ENCODE results near the gene IGDCC3. TPM values are rescaled to one million over a fixed set of nuclear protein-coding genes. Genes with fewer than 3 reads are reported as not detected.
A peak's percentile ranks its signal among the peaks of the same experiment; 100 is the strongest.

IGDCC3 gene
- total and polyA plus RNA-seq, 2 of the 8 experiments (the other 6 are each of a cell fraction or from before 2014, with no cell fraction given): 26.8 to 45.7 TPM

DNA sequence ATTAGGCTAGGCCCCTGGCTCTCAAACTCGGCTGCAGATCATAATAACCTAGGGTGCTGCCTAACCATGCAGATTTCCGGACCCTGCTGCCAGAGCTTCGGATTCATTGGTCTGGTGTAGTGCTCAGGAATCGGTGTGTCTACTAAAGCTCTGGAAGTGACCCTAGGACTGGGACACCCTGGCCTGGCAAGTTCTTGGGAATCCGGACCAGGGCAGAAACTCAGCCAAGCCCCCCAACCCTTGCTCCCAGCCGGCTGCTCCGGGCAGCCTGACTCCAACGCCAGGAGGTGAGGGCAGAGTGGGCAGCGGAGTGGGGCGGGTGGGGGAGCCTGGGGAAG lies 23.0 kb downstream of the IGDCC3 start:
- WGBS, 2 experiments (ENCODE audit: extremely low coverage in 1 of 2, insufficient coverage in 1 of 2, insufficient read length in 1 of 2, insufficient replicate concordance in 2 of 2, low coverage in 1 of 2, low lambda C conversion rate in 2 of 2, missing lambda C conversion rate in 1 of 2): 40% methylated on average over 10 of the region's 10 CpGs; no CpG with 5 or more reads in 1 of the 2 experiments
- FAIRE-seq: no peak
- H4K8ac ChIP-seq (ENCODE audit: extremely low read depth, insufficient read depth, low read length): no peak overlapping the region
- peaks cover 3 to 6% of the 10 kb centered on the region in 2 experiments for H4K20me1 ChIP-seq (replicated peaks in 1 of 2; ENCODE audit: control insufficient read depth in 1 of 2, insufficient read depth in 2 of 2, low read length in 2 of 2)
- no peaks in the 10 kb centered on the region; a peak in 1 of 8 replicates for H3K36me3 ChIP-seq (ENCODE audit: control insufficient read depth in 2 of 4, insufficient read depth in 4 of 4, low read length in 3 of 4)
- H3K4me2 ChIP-seq (ENCODE audit: insufficient read depth in 1 of 2, low read depth in 2 of 2, low read length in 2 of 2): peak overlapping the region; percentile 83 to 98
- no peak overlapping the region for H3K9ac ChIP-seq (replicated peaks in 1 of 4; ENCODE audit: extremely low read depth in 1 of 4, low read depth in 3 of 4, low read length in 3 of 4)
- peaks cover 0 to under 1% of the 10 kb centered on the region in 2 experiments; a peak in 1 of 4 replicates for H3K79me2 ChIP-seq (ENCODE audit: control insufficient read depth in 1 of 2, insufficient read depth in 2 of 2, low read length in 2 of 2)
- H4K91ac ChIP-seq (replicated peaks; ENCODE audit: insufficient read length, low read length): no peak overlapping the region
- CTCF ChIA-PET (ENCODE audit: partially characterized antibody): interaction anchor here (0.9 to 1.9 kb wide), 7 partner anchors 11 to 194 kb away, joined by 3 to 4 read pairs (median 4); no protein-coding TSS in a partner anchor
- no peak overlapping the region for H2BK120ac ChIP-seq (replicated peaks; ENCODE audit: low read depth, low read length)
- H3K4me1 ChIP-seq (replicated peaks in 1 of 4; ENCODE audit: control insufficient read depth in 3 of 4, insufficient read depth in 4 of 4, low read length in 3 of 4): peaks cover 0 to 5% (median 3%) of the 10 kb centered on the region in 4 experiments; a peak in 4 of 7 replicates
- POLR2A ChIA-PET (ENCODE audit: partially characterized antibody): interaction anchor here (1.1 to 2.0 kb wide), 3 partner anchors 20 to 50 kb away, joined by 4 to 9 read pairs (median 6); partner anchors contain the start of gene RNU5B-1
- no peak overlapping the region for H2BK12ac ChIP-seq (ENCODE audit: low read depth, low read length)
- no peak overlapping the region for H3K23ac ChIP-seq (ENCODE audit: insufficient read length)
- H2BK5ac ChIP-seq (ENCODE audit: low read depth, low read length): no peak overlapping the region
- H2AFZ ChIP-seq (ENCODE audit: low read length): no peak overlapping the region
- no peak overlapping the region for H3K14ac ChIP-seq (ENCODE audit: insufficient read length)
- H3K27me3 ChIP-seq (replicated peaks in 1 of 4; ENCODE audit: control insufficient read depth in 3 of 4, extremely low read depth in 1 of 4, insufficient read depth in 3 of 4, low read length in 3 of 4): peaks cover 0 to 33% (median 21%) of the 10 kb centered on the region in 4 experiments; a peak in 6 of 7 replicates
- H2BK20ac ChIP-seq (ENCODE audit: low read length): no peak overlapping the region
- H3K23me2 ChIP-seq (ENCODE audit: low read depth, low read length): peaks cover 7% of the 10 kb centered on the region
- TF ChIP-seq RNF2 (IDR thresholded peaks at IDR 0.05; ENCODE audit: borderline replicate concordance, low read depth, low read length, missing control alignments, poor library complexity, severe bottlenecking): no peak
- no peak for TF ChIP-seq TAF1 (IDR thresholded peaks at IDR 0.05; ENCODE audit: low read depth, low read length)
- no peak for TF ChIP-seq RAD21 (IDR thresholded peaks at IDR 0.05 in 1 of 2, conservative IDR thresholded peaks at IDR 0.05 in 1 of 2; ENCODE audit: low read depth in 2 of 2, low read length in 2 of 2)
- TF ChIP-seq RXRA (IDR thresholded peaks at IDR 0.05; ENCODE audit: insufficient read depth, low read depth, low read length): no peak
- no peak for TF ChIP-seq JUN (IDR thresholded peaks at IDR 0.05; ENCODE audit: low read depth, low read length)
- no peak overlapping the region for H2BK15ac ChIP-seq (ENCODE audit: low read length)
- H3K56ac ChIP-seq (replicated peaks; ENCODE audit: insufficient read length, low read depth, low read length): no peak overlapping the region
- peak in 1 of 2 experiments; percentile 56 for DNase-seq (ENCODE audit: low read depth in 1 of 2, low spot score in 2 of 2)
- no peak overlapping the region for H3K27ac ChIP-seq (ENCODE audit: low read depth, low read length)
- H4K5ac ChIP-seq (ENCODE audit: insufficient read length, low read depth, low read length): no peak overlapping the region
- H3K4ac ChIP-seq (replicated peaks; ENCODE audit: insufficient read length, low read depth, low read length): no peak overlapping the region
- H3K18ac ChIP-seq (ENCODE audit: extremely low read depth, low read length): peak overlapping the region; percentile 42; the same call in 1 of the 2 replicates
- peak overlapping the region; percentile 35 to 83 (median 36); a peak in 6 of 8 replicates for H3K4me3 ChIP-seq (ENCODE audit: extremely low read depth in 1 of 4, insufficient read depth in 2 of 4, low read depth in 3 of 4, low read length in 4 of 4)
- no peaks in the 10 kb centered on the region for H3K79me1 ChIP-seq (ENCODE audit: low read depth, low read length)
- peaks cover 5 to 8% of the 10 kb centered on the region in 2 experiments; a peak in 3 of 4 replicates for H3K9me3 ChIP-seq (ENCODE audit: insufficient read depth in 2 of 2, low read depth in 1 of 2, low read length in 1 of 2)
- no peak overlapping the region for H2AK5ac ChIP-seq (ENCODE audit: low read depth, low read length)

Data from H1 (cell line).